ENCODE data around the gene MYRIP.

DNA sequence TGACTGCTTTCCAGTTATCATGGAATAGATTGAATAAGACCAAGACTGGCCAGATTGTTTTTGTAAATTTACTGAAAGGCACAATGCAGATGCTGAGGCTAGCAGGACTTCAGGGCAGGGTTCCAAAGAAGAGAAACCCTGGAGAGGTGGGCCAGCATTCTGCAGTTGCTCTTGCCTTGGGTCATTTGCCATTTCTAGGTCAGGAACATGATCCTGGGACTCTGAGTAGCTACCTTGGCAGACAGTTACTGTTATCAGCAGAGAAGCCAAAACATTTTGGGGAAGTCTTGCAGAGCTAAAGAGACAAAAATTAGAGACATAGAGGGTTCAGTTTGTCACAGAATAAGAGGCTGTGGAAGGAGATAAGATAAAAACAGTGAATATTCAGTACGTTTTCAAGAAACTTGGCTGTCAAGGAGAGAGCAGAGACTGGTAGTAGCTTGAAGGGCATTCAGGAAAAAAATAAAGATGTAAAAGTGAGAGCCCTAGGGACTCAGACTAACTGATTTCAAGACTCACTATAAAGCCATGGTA lies 46.8 kb upstream of the MYRIP start:
- no peak for TF ChIP-seq YY1 (IDR thresholded peaks at IDR 0.05; ENCODE audit: insufficient read depth, insufficient read length)
- no peak for TF ChIP-seq ZNF274 (IDR thresholded peaks at IDR 0.05; ENCODE audit: low read depth, low read length)
